ENCODE measurements around the gene PBOV1.

The PBOV1 gene

GRCh38 chr6:138250513-138251247 is 32.4 kb upstream of the PBOV1 start:
- DNase-seq (ENCODE audit: insufficient read length, low spot score) (no peak), FAIRE-seq (no peak)
- TF ChIP-seq POLR2A (IDR thresholded peaks at IDR 0.05; ENCODE audit: low read depth, low read length) (no peak), POU2F2 (IDR thresholded peaks at IDR 0.05; ENCODE audit: low read depth, low read length) (no peak), POLR2AphosphoS5 (IDR thresholded peaks at IDR 0.05; ENCODE audit: low read depth, low read length) (no peak), SPI1 (IDR thresholded peaks at IDR 0.05; ENCODE audit: low read depth, low read length) (no peak), PAX5 (IDR thresholded peaks at IDR 0.05; ENCODE audit: insufficient read depth, low read length, severe bottlenecking) (no peak), TAF1 (IDR thresholded peaks at IDR 0.05; ENCODE audit: low read depth, low read length) (no peak)

DNA sequence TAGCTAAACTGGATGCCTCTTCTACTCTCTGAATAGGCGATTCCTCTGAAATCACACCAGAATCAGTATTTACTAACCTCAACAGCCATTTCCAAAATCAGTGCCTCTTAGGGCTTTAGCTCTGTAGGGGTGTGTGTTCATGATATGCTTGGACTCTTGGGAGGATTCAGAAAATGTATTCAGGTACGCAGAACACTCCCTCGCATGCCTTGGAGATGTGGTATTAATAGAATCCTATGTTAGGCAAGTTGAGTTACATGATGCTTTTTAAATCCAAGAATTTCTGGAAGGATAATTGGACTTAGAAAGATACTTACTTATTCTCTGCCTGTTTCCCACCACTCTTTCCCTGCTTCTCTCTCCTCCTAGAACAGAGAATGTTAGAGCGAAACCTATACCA is 31.8 kb upstream of the PBOV1 start:
- TF ChIP-seq POU2F2 (IDR thresholded peaks at IDR 0.05; ENCODE audit: low read depth, low read length) (no peak), TAF1 (IDR thresholded peaks at IDR 0.05; ENCODE audit: low read depth, low read length) (no peak), POLR2A (IDR thresholded peaks at IDR 0.05; ENCODE audit: low read depth, low read length) (no peak), PAX5 (IDR thresholded peaks at IDR 0.05; ENCODE audit: insufficient read depth, low read length, severe bottlenecking) (no peak), SPI1 (IDR thresholded peaks at IDR 0.05; ENCODE audit: low read depth, low read length) (no peak), POLR2AphosphoS5 (IDR thresholded peaks at IDR 0.05; ENCODE audit: low read depth, low read length) (no peak)
- no peak for FAIRE-seq
- no peak for DNase-seq (ENCODE audit: insufficient read length, low spot score)

- TF ChIP-seq TAF1 (IDR thresholded peaks at IDR 0.05; ENCODE audit: low read depth, low read length) (no peak), POLR2AphosphoS5 (IDR thresholded peaks at IDR 0.05; ENCODE audit: low read depth, low read length) (no peak), POLR2A (IDR thresholded peaks at IDR 0.05; ENCODE audit: low read depth, low read length) (no peak), POU2F2 (IDR thresholded peaks at IDR 0.05; ENCODE audit: low read depth, low read length) (no peak), PAX5 (IDR thresholded peaks at IDR 0.05; ENCODE audit: insufficient read depth, low read length, severe bottlenecking) (no peak), SPI1 (IDR thresholded peaks at IDR 0.05; ENCODE audit: low read depth, low read length) (no peak)
- no peak for DNase-seq (ENCODE audit: insufficient read length, low spot score)
- no peak for FAIRE-seq
These were observed 30.6 kb upstream of the PBOV1 start for GRCh38 chr6:138248878-138249277.

DNA sequence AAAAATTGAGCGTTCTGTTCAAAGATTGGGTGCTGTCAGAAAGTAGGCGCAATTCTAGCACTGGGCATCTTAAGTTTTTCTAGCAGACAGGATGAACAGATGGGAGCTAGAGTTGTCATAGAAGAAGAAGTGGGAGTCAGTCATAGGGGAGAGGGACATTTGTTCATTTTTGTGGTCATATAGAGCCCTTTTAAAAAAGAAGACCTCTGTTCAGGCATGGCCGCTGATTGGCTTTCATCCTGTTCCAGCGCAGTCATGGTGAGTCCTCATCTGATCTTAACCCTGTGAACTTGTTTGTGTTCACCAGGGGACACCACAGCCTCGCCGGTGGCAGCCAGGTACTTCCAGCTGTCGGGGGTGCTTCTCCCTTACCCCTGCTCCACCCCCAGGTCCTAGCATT is 29.7 kb upstream of the PBOV1 start:
- TF ChIP-seq PAX5 (IDR thresholded peaks at IDR 0.05; ENCODE audit: insufficient read depth, low read length, severe bottlenecking) (no peak), POU2F2 (IDR thresholded peaks at IDR 0.05; ENCODE audit: low read depth, low read length) (no peak), SPI1 (IDR thresholded peaks at IDR 0.05; ENCODE audit: low read depth, low read length) (no peak), POLR2AphosphoS5 (IDR thresholded peaks at IDR 0.05; ENCODE audit: low read depth, low read length) (no peak), POLR2A (IDR thresholded peaks at IDR 0.05; ENCODE audit: low read depth, low read length) (no peak), TAF1 (IDR thresholded peaks at IDR 0.05; ENCODE audit: low read depth, low read length) (no peak)
- no peak for DNase-seq (ENCODE audit: insufficient read length, low spot score)
- no peak for FAIRE-seq

GRCh38 chr6:138246650-138247440 is 28.6 kb upstream of the PBOV1 start:
- TF ChIP-seq SPI1 (IDR thresholded peaks at IDR 0.05; ENCODE audit: low read depth, low read length) (no peak), POLR2AphosphoS5 (IDR thresholded peaks at IDR 0.05; ENCODE audit: low read depth, low read length) (no peak)
- DNase-seq (ENCODE audit: insufficient read length, low spot score) (no peak), FAIRE-seq (no peak)

DNA sequence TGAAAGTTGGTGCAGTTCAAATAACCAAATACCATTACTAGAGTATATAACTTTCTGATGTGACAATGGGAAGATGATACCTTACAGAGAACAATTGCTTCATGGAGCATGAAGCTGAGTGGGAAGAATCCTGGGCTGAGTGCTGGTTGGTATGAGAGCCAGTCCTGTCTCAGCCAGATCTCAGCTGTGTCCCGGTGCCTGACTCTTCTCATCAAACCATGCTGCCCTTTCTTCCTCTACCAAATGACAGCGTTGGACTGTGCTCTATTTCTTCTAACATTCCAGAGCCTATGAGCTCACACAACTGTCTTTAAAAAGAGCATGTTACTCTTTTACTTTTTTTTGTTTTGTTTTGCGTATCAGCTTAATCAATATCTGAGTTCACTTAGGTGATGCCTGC is 27.5 kb upstream of the PBOV1 start:
- TF ChIP-seq SPI1 (IDR thresholded peaks at IDR 0.05; ENCODE audit: low read depth, low read length) (no peak), PAX5 (IDR thresholded peaks at IDR 0.05; ENCODE audit: insufficient read depth, low read length, severe bottlenecking) (no peak), POLR2A (IDR thresholded peaks at IDR 0.05; ENCODE audit: low read depth, low read length) (no peak), POLR2AphosphoS5 (IDR thresholded peaks at IDR 0.05; ENCODE audit: low read depth, low read length) (no peak), TAF1 (IDR thresholded peaks at IDR 0.05; ENCODE audit: low read depth, low read length) (no peak), POU2F2 (IDR thresholded peaks at IDR 0.05; ENCODE audit: low read depth, low read length) (no peak)
- DNase-seq (ENCODE audit: insufficient read length, low spot score) (no peak), FAIRE-seq (no peak)

DNA sequence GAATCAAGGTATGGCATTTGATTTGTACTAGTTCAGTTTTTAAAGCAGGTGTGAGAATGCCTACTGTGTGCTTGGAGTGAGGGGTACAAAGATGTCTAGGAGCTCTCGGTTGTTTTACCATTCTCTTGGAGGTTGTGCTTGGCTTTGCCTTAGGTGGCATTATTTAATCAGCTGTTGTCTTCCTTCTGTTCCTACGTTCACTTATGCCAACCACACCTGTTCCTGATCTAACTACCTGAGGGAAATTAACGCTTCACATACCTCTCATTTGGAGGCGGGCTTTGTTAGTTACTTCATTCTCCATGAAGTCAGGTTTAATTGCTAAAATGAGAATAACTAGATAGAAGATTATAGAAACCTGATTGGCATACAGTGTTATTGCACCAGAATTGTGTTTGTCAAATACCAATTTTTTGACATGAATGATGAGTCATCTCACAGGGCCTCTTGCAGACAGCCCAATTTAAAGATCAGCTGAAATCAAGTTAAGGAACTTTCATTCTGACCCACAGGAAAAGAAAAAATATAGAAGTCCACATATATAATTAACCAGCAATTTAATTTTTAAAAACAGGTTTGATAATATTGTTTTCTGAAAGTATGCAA is 24.8 kb upstream of the PBOV1 start:
- FAIRE-seq (no peak), DNase-seq (ENCODE audit: insufficient read length, low spot score) (no peak)
- TF ChIP-seq POLR2A (IDR thresholded peaks at IDR 0.05; ENCODE audit: low read depth, low read length) (no peak), POU2F2 (IDR thresholded peaks at IDR 0.05; ENCODE audit: low read depth, low read length) (no peak)

- no peak for FAIRE-seq
- no peak for TF ChIP-seq POLR2AphosphoS5 (IDR thresholded peaks at IDR 0.05; ENCODE audit: low read depth, low read length)
- TF ChIP-seq PAX5 (IDR thresholded peaks at IDR 0.05; ENCODE audit: insufficient read depth, low read length, severe bottlenecking): no peak
- TF ChIP-seq POLR2A (IDR thresholded peaks at IDR 0.05; ENCODE audit: low read depth, low read length): no peak
- TF ChIP-seq POU2F2 (IDR thresholded peaks at IDR 0.05; ENCODE audit: low read depth, low read length): no peak
- no peak for TF ChIP-seq TAF1 (IDR thresholded peaks at IDR 0.05; ENCODE audit: low read depth, low read length)
- no peak for TF ChIP-seq SPI1 (IDR thresholded peaks at IDR 0.05; ENCODE audit: low read depth, low read length)
These were observed 23.6 kb upstream of the PBOV1 start for GRCh38 chr6:138241934-138242333.

DNA sequence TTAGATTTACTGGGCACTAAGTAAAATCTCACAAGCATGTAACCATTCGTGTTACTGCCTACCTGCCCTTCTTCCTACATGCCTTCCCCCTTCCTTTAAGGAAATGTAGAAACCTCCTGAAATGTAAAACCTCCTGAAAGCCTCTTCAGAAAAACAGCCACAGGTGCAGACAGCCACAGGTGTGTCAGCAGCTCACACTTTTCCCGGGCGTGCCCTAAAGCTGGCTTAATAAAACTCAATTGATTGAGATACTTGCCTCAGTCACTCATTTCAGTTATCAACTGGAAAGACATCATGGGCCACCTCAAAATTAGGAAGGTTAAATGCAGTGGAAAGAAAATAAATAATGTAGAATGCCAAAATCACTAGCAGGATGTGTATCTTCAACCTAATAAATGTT is 23.1 kb upstream of the PBOV1 start:
- TF ChIP-seq POLR2A (IDR thresholded peaks at IDR 0.05; ENCODE audit: low read depth, low read length) (no peak), TAF1 (IDR thresholded peaks at IDR 0.05; ENCODE audit: low read depth, low read length) (no peak), POLR2AphosphoS5 (IDR thresholded peaks at IDR 0.05; ENCODE audit: low read depth, low read length) (no peak), POU2F2 (IDR thresholded peaks at IDR 0.05; ENCODE audit: low read depth, low read length) (no peak)
- no peak for DNase-seq (ENCODE audit: insufficient read length, low spot score)
- FAIRE-seq: no peak

More at GRCh38 chr6:138241934-138242333, 23.6 kb upstream of the PBOV1 start:
- DNase-seq (ENCODE audit: insufficient read length, low spot score): no peak
